NCI-H748 (cell line): Measurements from ENCODE around the gene TPSB2.
A peak's percentile ranks its signal among the peaks of the same experiment; 100 is the strongest.
"Not testable (repeated sequence)": the region's sequence is repeated elsewhere in the genome, so short reads cannot be mapped to it uniquely, and the experiment has no call there.

Source experiments
- DNase-seq: peaks from one replicate; lab custom pipeline; 2025; ENCODE audit not compliant: unreplicated experiment; lab: John Stamatoyannopoulos, UW

Gene TPSB2

GRCh38 chr16:1230084-1230470, at the start of gene TPSB2:
Gene TPSB2 (minus strand): TSS chr16:1230184. CDS start chr16:1229951, 233 bp downstream.
- DNase-seq, result not testable (repeated sequence)

GRCh38 chr16:1279081-1279944, 49.3 kb upstream of the TPSB2 start:
- no peak for DNase-seq

GRCh38 chr16:1278477-1278876, 48.5 kb upstream of the TPSB2 start:
- DNase-seq, result no peak

- no peak for DNase-seq
These were observed 47.8 kb upstream of the TPSB2 start for GRCh38 chr16:1277617-1278282.

GRCh38 chr16:1277151-1277598, 47.2 kb upstream of the TPSB2 start:
- DNase-seq, result no peak

- no peak for DNase-seq
These were observed 46.5 kb upstream of the TPSB2 start for GRCh38 chr16:1276580-1276878.

GRCh38 chr16:1275791-1276579, 46.0 kb upstream of the TPSB2 start:
- no peak for DNase-seq

GRCh38 chr16:1274767-1275166, 44.8 kb upstream of the TPSB2 start:
- no peak for DNase-seq

- no peak for DNase-seq
These were observed 43.8 kb upstream of the TPSB2 start for GRCh38 chr16:1273816-1274215.

GRCh38 chr16:1272453-1273198, 42.6 kb upstream of the TPSB2 start:
- DNase-seq, result peak; percentile 33

GRCh38 chr16:1271724-1272413, 41.9 kb upstream of the TPSB2 start:
- peak; percentile 95 for DNase-seq

- DNase-seq, result no peak
These were observed 41.4 kb upstream of the TPSB2 start for GRCh38 chr16:1271380-1271723.

GRCh38 chr16:1269418-1269817, 39.4 kb upstream of the TPSB2 start:
- not testable (repeated sequence) for DNase-seq

- no peak for DNase-seq
These were observed 35.8 kb upstream of the TPSB2 start for GRCh38 chr16:1265826-1266225.

GRCh38 chr16:1265090-1265630, 35.2 kb upstream of the TPSB2 start:
- no peak for DNase-seq

GRCh38 chr16:1264345-1265089, 34.5 kb upstream of the TPSB2 start:
- no peak for DNase-seq

GRCh38 chr16:1263591-1264344, 33.8 kb upstream of the TPSB2 start:
- no peak for DNase-seq

- no peak for DNase-seq
These were observed 32.9 kb upstream of the TPSB2 start for GRCh38 chr16:1262846-1263221.
